WTC11 (cell line): ENCODE data around the gene CCT3.

Experiments used
- ESRRA ChIP-seq: sonication (generic); formaldehyde crosslinking; IDR thresholded peaks from 2 replicates; pipeline ENCODE4 v1.8.1; 2022; ENCODE audit warnings: mild to moderate bottlenecking, missing genetic modification reagents, borderline replicate concordance
- KAT7 ChIP-seq: sonication (generic); formaldehyde crosslinking; IDR thresholded peaks from 2 replicates; pipeline ENCODE4 v1.8.1; 2023; ENCODE audit warnings: missing genetic modification reagents, mild to moderate bottlenecking, borderline replicate concordance
- MXD4 ChIP-seq: fragments of 250-450 bp; sonication (Bioruptor Pico); IDR thresholded peaks from 2 replicates; pipeline ENCODE4 v1.8.0; 2021; ENCODE audit warnings: mild to moderate bottlenecking, moderate library complexity, borderline replicate concordance
- MYBL2 ChIP-seq: sonication (generic); formaldehyde crosslinking; IDR thresholded peaks from 2 replicates; pipeline ENCODE4 v1.8.1; 2023; ENCODE audit warnings: mild to moderate bottlenecking, moderate library complexity, missing genetic modification reagents
- NR2C2 ChIP-seq: sonication (generic); formaldehyde crosslinking; IDR thresholded peaks from 2 replicates; pipeline ENCODE4 v1.8.0; 2022; ENCODE audit warnings: mild to moderate bottlenecking, missing genetic modification reagents
- TEAD1 ChIP-seq: sonication (generic); formaldehyde crosslinking; IDR thresholded peaks from 2 replicates; pipeline ENCODE4 v1.8.0; 2022; ENCODE audit warnings: mild to moderate bottlenecking, missing genetic modification reagents
- ZSCAN18 ChIP-seq: fragments of 250-450 bp; sonication (Bioruptor Pico); IDR thresholded peaks from 2 replicates; pipeline ENCODE4 v2.1.2; 2022; ENCODE audit warnings: mild to moderate bottlenecking, moderate library complexity
- TF ChIP-seq, protein P1 (sequence below): fragments of 200-600 bp; IDR thresholded peaks from 2 replicates; pipeline ENCODE4 v1.8.0; 2022; ENCODE audit warnings: antibody characterized with exemption
- TF ChIP-seq, protein P2 (sequence below): sonication (generic); formaldehyde crosslinking; IDR thresholded peaks from 2 replicates; pipeline ENCODE4 v1.8.0; 2022; ENCODE audit warnings: mild to moderate bottlenecking, missing genetic modification reagents

DNA sequence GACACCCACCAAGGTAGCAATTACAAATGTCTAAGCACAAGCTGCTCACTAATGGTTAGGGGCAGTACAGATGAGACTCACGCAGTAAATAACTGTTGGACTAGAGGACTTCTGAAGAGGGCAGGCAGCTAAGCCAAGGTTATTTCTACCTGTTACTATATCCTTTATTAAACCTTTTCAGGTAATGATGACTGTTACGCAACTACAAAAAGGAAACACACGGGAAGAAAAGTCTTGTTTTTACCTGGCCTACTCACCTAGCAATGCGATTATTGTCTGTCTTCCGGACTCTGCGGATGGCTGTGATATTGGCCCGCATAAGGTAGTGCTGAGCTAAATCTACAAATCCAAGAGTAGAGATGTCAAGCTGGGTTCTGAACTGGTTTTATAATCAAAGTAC, 21.2 kb downstream of the CCT3 start:
- TF ChIP-seq, protein P1, sequence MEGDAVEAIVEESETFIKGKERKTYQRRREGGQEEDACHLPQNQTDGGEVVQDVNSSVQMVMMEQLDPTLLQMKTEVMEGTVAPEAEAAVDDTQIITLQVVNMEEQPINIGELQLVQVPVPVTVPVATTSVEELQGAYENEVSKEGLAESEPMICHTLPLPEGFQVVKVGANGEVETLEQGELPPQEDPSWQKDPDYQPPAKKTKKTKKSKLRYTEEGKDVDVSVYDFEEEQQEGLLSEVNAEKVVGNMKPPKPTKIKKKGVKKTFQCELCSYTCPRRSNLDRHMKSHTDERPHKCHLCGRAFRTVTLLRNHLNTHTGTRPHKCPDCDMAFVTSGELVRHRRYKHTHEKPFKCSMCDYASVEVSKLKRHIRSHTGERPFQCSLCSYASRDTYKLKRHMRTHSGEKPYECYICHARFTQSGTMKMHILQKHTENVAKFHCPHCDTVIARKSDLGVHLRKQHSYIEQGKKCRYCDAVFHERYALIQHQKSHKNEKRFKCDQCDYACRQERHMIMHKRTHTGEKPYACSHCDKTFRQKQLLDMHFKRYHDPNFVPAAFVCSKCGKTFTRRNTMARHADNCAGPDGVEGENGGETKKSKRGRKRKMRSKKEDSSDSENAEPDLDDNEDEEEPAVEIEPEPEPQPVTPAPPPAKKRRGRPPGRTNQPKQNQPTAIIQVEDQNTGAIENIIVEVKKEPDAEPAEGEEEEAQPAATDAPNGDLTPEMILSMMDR: no peak
- TF ChIP-seq NR2C2 (no peak), ZSCAN18 (CRISPR knock-in tag) (no peak), MXD4 (CRISPR knock-in tag) (no peak), MYBL2 (no peak), KAT7 (CRISPR knock-in tag) (no peak), ESRRA (CRISPR knock-in tag) (no peak), TEAD1 (CRISPR knock-in tag) (no peak)
- TF ChIP-seq, protein P2, sequence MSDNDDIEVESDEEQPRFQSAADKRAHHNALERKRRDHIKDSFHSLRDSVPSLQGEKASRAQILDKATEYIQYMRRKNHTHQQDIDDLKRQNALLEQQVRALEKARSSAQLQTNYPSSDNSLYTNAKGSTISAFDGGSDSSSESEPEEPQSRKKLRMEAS (CRISPR knock-in tag): no peak
